ENCODE measurements around the gene CCNT1.

- no peak for TF ChIP-seq CTCF (IDR thresholded peaks at IDR 0.05; ENCODE audit: low read depth, low read length, poor library complexity, severe bottlenecking)
- TF ChIP-seq EZH2phosphoT487 (IDR thresholded peaks at IDR 0.05; ENCODE audit: borderline replicate concordance, low read length) = no peak
These were observed 64.8 kb downstream of the CCNT1 start for GRCh38 chr12:48651681-48652080.

All from DOHH2 (cell line).